ENCODE measurements around the gene WFIKKN1.
"Not testable (repeated sequence)": the region's sequence is repeated elsewhere in the genome, so short reads cannot be mapped to it uniquely, and the experiment has no call there.

Gene WFIKKN1

DNA sequence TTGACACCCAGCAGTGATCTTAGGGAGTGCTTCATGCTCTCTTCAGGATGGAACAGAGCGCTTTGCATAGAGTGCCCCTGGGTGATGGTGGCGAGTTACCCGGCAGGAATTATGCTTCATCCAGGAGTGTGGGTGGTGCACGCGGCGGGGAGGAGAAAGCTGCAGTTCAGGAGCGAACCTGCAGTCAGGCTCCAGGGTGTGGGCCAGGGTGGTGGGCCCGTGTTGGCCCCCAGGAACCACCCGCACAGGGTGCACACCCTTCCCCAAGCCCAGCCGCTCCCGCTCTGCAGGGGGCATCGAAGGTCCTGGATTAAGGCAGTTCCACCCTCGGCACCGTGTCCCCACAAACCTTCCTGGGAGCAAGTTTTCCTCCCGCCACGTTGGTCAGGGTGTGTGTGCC is 37.0 kb upstream of the WFIKKN1 start:
- TF ChIP-seq, protein P1, sequence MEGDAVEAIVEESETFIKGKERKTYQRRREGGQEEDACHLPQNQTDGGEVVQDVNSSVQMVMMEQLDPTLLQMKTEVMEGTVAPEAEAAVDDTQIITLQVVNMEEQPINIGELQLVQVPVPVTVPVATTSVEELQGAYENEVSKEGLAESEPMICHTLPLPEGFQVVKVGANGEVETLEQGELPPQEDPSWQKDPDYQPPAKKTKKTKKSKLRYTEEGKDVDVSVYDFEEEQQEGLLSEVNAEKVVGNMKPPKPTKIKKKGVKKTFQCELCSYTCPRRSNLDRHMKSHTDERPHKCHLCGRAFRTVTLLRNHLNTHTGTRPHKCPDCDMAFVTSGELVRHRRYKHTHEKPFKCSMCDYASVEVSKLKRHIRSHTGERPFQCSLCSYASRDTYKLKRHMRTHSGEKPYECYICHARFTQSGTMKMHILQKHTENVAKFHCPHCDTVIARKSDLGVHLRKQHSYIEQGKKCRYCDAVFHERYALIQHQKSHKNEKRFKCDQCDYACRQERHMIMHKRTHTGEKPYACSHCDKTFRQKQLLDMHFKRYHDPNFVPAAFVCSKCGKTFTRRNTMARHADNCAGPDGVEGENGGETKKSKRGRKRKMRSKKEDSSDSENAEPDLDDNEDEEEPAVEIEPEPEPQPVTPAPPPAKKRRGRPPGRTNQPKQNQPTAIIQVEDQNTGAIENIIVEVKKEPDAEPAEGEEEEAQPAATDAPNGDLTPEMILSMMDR (IDR thresholded peaks at IDR 0.05; ENCODE audit: control extremely low read depth, extremely low read depth, low read depth, missing control alignments), result no peak
- CTCF ChIA-PET, result interaction anchor here (1.2 to 1.5 kb wide), 2 partner anchors 10 to 87 kb away, joined by 4 read pairs; partner anchors contain the start of gene STUB1
- POLR2A ChIA-PET, result no interaction called here
- no peak for DNase-seq (ENCODE audit: extremely low spot score)

DNA sequence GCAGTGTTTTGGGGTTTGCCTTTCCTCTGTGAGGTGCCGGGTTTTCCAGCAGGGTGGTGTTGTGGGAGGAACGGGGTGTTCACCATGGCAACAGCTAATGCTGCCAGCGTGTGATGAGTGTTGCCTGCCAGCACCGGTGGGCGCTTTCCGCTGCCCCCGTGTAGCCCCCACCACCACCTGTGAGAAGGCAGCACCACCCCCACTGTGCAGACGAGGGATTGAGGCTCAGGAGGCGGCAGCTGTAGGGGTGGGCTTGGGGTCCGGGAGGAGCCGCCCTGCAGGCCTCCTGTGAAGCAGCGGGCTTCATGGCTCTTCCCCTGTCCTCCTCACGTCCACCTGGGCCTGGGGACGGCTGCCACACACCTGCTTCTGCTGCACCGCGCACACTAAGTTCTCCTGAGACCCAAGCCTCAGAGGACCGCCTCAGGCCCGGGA is 35.7 kb upstream of the WFIKKN1 start:
- no peak for DNase-seq (ENCODE audit: extremely low spot score)
- TF ChIP-seq, protein P1 (IDR thresholded peaks at IDR 0.05; ENCODE audit: control extremely low read depth, extremely low read depth, low read depth, missing control alignments), result no peak
- POLR2A ChIA-PET, result no interaction called here
- CTCF ChIA-PET, result no interaction called here

DNA sequence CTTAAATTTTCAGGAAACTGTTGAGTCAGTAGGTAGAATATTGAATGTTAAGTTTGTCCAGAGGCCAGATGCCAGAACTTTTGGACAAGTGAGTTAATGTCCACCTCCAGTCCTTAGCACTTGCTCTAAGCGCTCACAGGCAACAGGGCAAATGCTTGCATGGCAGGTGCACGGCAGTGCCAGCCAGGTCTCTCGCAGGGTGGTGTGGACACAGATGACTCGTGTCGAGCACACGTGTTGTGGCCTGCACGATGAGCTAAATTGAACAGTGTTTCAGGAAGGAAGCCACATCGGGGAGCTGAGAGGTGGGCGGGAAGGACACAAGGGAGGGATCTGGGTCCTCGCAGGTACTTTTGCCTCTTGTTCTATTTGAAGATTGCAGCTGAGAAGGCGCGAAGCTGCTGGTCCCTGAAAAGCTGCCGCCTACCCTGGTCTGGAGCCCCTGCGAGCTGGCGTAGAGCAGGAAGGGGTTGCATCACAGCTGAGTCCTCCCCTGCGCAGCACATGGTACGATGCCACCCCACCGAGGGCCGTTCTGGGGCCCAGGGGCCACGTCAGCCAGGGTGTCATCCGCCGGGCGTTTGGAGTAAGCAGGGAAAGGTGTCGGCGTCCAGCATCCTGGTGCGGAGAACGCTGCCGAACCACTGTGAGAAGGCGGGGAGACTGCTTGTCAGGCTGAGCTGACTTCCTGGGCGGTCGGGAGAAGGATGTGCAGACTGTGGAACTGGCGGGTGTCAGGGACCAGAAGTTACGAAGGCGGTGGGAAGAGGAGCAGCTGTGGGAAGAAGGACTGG is 34.6 kb upstream of the WFIKKN1 start:
- ChIA-PET POLR2A (no interaction called here), CTCF (interaction anchor here (1.0 kb wide), 1 partner anchor 11 kb away, joined by 3 read pairs; no protein-coding TSS in a partner anchor)
- TF ChIP-seq, protein P1 (IDR thresholded peaks at IDR 0.05; ENCODE audit: control extremely low read depth, extremely low read depth, low read depth, missing control alignments), result no peak
- no peak for DNase-seq (ENCODE audit: extremely low spot score)

DNA sequence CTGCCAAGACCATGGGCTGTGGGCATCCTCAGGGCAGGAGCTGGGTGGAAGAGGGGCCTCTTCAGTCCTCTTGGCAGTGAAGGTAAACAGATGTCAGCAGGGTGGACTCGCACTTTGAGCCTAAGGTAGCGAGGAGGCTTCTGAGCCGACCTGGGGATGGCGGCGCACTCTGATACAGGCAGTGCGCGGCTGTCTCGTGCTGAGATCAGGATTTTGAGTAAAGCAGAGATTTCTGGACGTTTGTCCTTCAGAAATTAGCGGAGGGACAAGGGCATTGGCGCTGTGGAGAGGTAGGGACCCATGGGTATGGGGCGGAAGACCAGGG is 34.1 kb upstream of the WFIKKN1 start:
- TF ChIP-seq, protein P1 (IDR thresholded peaks at IDR 0.05; ENCODE audit: control extremely low read depth, extremely low read depth, low read depth, missing control alignments), result no peak
- CTCF ChIA-PET, result interaction anchor here (1.0 kb wide), 1 partner anchor 12 kb away, joined by 3 read pairs; no protein-coding TSS in a partner anchor
- POLR2A ChIA-PET, result no interaction called here
- no peak for DNase-seq (ENCODE audit: extremely low spot score)

DNA sequence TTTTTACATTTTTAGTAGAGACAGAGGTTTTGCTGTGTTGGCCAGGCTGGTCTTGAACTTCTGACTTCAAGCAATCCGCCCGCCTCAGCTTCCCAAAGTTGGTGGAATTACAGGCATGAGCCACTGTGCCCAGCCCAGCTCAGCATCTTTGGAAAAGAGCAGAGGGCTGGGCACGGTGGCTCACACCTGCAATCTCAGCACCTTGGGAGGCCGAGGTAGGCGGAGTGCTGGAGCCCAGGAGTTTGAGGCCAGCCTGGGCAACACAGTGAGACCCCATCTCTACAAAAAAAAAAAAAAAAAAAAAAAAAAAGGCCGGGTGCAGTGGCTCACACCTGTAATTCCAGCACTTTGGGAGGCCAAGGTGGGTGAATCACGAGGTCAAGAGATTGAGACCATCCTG is 33.1 kb upstream of the WFIKKN1 start:
- DNase-seq (ENCODE audit: extremely low spot score); POLR2A ChIA-PET; CTCF ChIA-PET: not testable (repeated sequence)

DNA sequence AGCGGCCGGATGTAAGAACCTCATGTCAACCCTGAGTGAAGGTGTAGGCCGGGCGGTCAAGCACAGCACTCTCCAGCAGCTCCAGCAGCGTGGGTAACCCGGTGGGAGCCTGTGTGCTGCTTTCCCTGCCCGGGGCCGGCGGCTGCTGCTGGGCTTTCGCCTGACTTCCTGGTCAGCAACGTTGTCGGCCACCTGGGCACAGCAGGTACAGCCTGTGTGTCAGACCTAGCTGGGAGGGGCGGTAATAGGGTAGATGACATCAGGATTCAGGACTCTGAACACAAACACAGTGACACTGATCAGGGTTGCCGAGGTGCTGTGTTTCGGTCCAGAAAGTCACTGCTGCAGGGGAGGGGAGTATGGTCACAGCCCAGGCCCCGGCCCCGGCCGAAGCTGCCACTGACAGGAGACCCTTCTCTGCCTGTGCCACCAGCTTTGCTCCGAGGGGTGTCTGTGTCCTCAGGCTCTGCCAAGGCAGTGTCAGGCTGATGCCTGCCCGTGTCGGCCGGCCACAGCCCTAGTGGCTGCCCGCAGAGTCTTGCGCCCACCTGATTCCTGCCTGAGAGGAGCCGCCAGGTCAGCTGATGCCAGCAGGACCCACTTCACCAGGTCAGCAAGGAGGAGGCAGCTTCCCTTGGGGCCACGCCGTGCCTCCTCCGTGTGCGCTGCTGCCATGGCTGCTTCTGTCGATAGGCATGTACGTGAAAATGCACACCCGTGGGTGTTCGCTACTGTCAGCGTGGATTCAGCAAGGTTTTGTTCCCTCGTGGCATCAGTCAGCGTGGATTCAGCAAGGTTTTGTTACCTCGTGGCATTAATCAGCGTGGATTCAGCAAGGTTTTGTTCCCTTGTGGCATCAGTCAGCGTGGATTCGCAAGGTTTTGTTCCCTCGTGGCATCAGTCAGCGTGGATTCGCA is 31.7 kb upstream of the WFIKKN1 start:
- no peak for DNase-seq (ENCODE audit: extremely low spot score)
- CTCF ChIA-PET, result interaction anchor here (1.4 to 1.5 kb wide), 2 partner anchors 10 to 11 kb away, joined by 3 to 6 read pairs; no protein-coding TSS in a partner anchor
- TF ChIP-seq, protein P1 (IDR thresholded peaks at IDR 0.05; ENCODE audit: control extremely low read depth, extremely low read depth, low read depth, missing control alignments), result no peak
- POLR2A ChIA-PET, result no interaction called here
